ENCODE data around the gene RPL38.

Gene RPL38

GRCh38 chr17:74203439-74204240 is at the start of gene RPL38:
Gene RPL38 (plus strand): TSS chr17:74203678. CDS start chr17:74203956, 278 bp downstream.
- DNase-seq (ENCODE audit: insufficient read length, low spot score) (peak; percentile 86), FAIRE-seq (peak; percentile 50)
- TF ChIP-seq POLR2A (IDR thresholded peaks at IDR 0.05; ENCODE audit: low read depth, low read length) = peak; percentile 88

GRCh38 chr17:74153821-74154430 is 49.6 kb upstream of the RPL38 start:
- FAIRE-seq (no peak), DNase-seq (ENCODE audit: insufficient read length, low spot score) (no peak)
- TF ChIP-seq POLR2A (IDR thresholded peaks at IDR 0.05; ENCODE audit: low read depth, low read length) = no peak

- TF ChIP-seq POLR2A (IDR thresholded peaks at IDR 0.05; ENCODE audit: low read depth, low read length) = no peak
- no peak for FAIRE-seq
- no peak for DNase-seq (ENCODE audit: insufficient read length, low spot score)
These were observed 46.6 kb upstream of the RPL38 start for GRCh38 chr17:74156878-74157277.

GRCh38 chr17:74157366-74157765 is 46.1 kb upstream of the RPL38 start:
- DNase-seq (ENCODE audit: insufficient read length, low spot score) (no peak), FAIRE-seq (no peak)
- no peak for TF ChIP-seq POLR2A (IDR thresholded peaks at IDR 0.05; ENCODE audit: low read depth, low read length)

GRCh38 chr17:74158761-74159160 is 44.7 kb upstream of the RPL38 start:
- no peak for TF ChIP-seq POLR2A (IDR thresholded peaks at IDR 0.05; ENCODE audit: low read depth, low read length)
- FAIRE-seq = no peak
- DNase-seq (ENCODE audit: insufficient read length, low spot score) = no peak

GRCh38 chr17:74159226-74159840 is 44.1 kb upstream of the RPL38 start:
- FAIRE-seq (no peak), DNase-seq (ENCODE audit: insufficient read length, low spot score) (no peak)
- TF ChIP-seq POLR2A (IDR thresholded peaks at IDR 0.05; ENCODE audit: low read depth, low read length) = no peak

- FAIRE-seq (no peak), DNase-seq (ENCODE audit: insufficient read length, low spot score) (no peak)
- TF ChIP-seq POLR2A (IDR thresholded peaks at IDR 0.05; ENCODE audit: low read depth, low read length) = no peak
These were observed 42.6 kb upstream of the RPL38 start for GRCh38 chr17:74160656-74161502.

- DNase-seq (ENCODE audit: insufficient read length, low spot score) = no peak
- TF ChIP-seq POLR2A (IDR thresholded peaks at IDR 0.05; ENCODE audit: low read depth, low read length) = no peak
- FAIRE-seq = no peak
These were observed 42.0 kb upstream of the RPL38 start for GRCh38 chr17:74161503-74161875.

- DNase-seq (ENCODE audit: insufficient read length, low spot score) (no peak), FAIRE-seq (no peak)
- no peak for TF ChIP-seq POLR2A (IDR thresholded peaks at IDR 0.05; ENCODE audit: low read depth, low read length)
These were observed 40.1 kb upstream of the RPL38 start for GRCh38 chr17:74163271-74163821.

GRCh38 chr17:74163836-74164235 is 39.6 kb upstream of the RPL38 start:
- no peak for FAIRE-seq
- TF ChIP-seq POLR2A (IDR thresholded peaks at IDR 0.05; ENCODE audit: low read depth, low read length) = no peak

GRCh38 chr17:74164446-74165045 is 38.9 kb upstream of the RPL38 start:
- no peak for TF ChIP-seq POLR2A (IDR thresholded peaks at IDR 0.05; ENCODE audit: low read depth, low read length)
- DNase-seq (ENCODE audit: insufficient read length, low spot score) (no peak), FAIRE-seq (no peak)

More at GRCh38 chr17:74163836-74164235, 39.6 kb upstream of the RPL38 start:
- DNase-seq (ENCODE audit: insufficient read length, low spot score) = no peak

- DNase-seq (ENCODE audit: insufficient read length, low spot score) (no peak), FAIRE-seq (no peak)
- no peak for TF ChIP-seq POLR2A (IDR thresholded peaks at IDR 0.05; ENCODE audit: low read depth, low read length)
These were observed 37.6 kb upstream of the RPL38 start for GRCh38 chr17:74165797-74166365.

GRCh38 chr17:74170924-74171323 is 32.6 kb upstream of the RPL38 start:
- FAIRE-seq = no peak
- no peak for TF ChIP-seq POLR2A (IDR thresholded peaks at IDR 0.05; ENCODE audit: low read depth, low read length)
- no peak for DNase-seq (ENCODE audit: insufficient read length, low spot score)

Data from H54 (cell line).